IPS-18a (cell line): ENCODE data around the gene ZNF532.

Source experiments
- H3K27ac ChIP-seq: one replicate; pipeline ENCODE4 v1.5.1; 2013; ENCODE audit warnings: low read length
- H3K27me3 ChIP-seq: one replicate; pipeline ENCODE4 v1.6.1; 2013; ENCODE audit warnings: mild to moderate bottlenecking, low read length; ENCODE audit not compliant: control insufficient read depth, insufficient read depth
- H3K36me3 ChIP-seq: one replicate; pipeline ENCODE4 v1.6.1; 2013; ENCODE audit warnings: low read depth, low read length; ENCODE audit not compliant: control insufficient read depth
- H3K4me1 ChIP-seq: one replicate; pipeline ENCODE4 v1.6.1; 2013; ENCODE audit warnings: low read depth, low read length; ENCODE audit not compliant: control insufficient read depth
- H3K4me3 ChIP-seq: one replicate; pipeline ENCODE4 v1.5.1; 2013; ENCODE audit warnings: low read length
- H3K9ac ChIP-seq: one replicate; pipeline ENCODE4 v1.6.1; 2013; ENCODE audit warnings: mild to moderate bottlenecking, low read length, moderate library complexity
- H3K9me3 ChIP-seq: one replicate; pipeline ENCODE4 v1.6.1; 2013; ENCODE audit warnings: low read depth, low read length; ENCODE audit not compliant: control insufficient read depth

ZNF532 gene

GRCh38 chr18:58977223-58977622, 112.5 kb downstream of the ZNF532 start:
- Histone ChIP-seq H3K27me3 (no peaks in the 10 kb centered on the region), H3K4me3 (no peak overlapping the region), H3K4me1 (no peaks in the 10 kb centered on the region), H3K36me3 (peaks cover 69% of the 10 kb centered on the region), H3K9me3 (no peaks in the 10 kb centered on the region), H3K9ac (no peak overlapping the region), H3K27ac (no peak overlapping the region)

DNA sequence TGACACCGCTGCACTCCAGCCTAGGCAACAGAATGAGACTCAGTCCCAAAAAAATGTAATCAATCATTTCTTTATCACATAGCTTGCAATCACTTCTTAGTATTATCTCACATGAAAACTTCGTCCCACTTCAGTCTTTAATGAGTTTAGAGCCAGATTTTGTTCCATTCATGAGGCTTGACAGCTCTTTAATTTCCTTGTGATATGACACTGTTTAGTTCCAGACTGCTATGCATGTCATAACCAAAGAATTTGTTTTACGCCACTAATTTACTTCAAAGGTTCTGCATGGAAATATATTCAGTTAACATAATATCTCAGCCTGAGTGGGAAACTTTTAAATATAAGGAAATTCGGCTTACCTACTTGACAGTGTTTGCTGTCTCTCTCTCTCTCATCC, 113.1 kb downstream of the ZNF532 start:
- Histone ChIP-seq H3K4me3 (no peak overlapping the region), H3K9ac (no peak overlapping the region), H3K27ac (no peak overlapping the region), H3K27me3 (no peaks in the 10 kb centered on the region), H3K9me3 (no peaks in the 10 kb centered on the region), H3K36me3 (peaks cover 71% of the 10 kb centered on the region), H3K4me1 (no peaks in the 10 kb centered on the region)

- Histone ChIP-seq H3K27ac (no peak overlapping the region), H3K27me3 (no peaks in the 10 kb centered on the region), H3K9me3 (no peaks in the 10 kb centered on the region), H3K4me3 (no peak overlapping the region), H3K4me1 (no peaks in the 10 kb centered on the region), H3K36me3 (peaks cover 73% of the 10 kb centered on the region), H3K9ac (no peak overlapping the region)
Measured at GRCh38 chr18:58978916-58979315, 114.2 kb downstream of the ZNF532 start.

DNA sequence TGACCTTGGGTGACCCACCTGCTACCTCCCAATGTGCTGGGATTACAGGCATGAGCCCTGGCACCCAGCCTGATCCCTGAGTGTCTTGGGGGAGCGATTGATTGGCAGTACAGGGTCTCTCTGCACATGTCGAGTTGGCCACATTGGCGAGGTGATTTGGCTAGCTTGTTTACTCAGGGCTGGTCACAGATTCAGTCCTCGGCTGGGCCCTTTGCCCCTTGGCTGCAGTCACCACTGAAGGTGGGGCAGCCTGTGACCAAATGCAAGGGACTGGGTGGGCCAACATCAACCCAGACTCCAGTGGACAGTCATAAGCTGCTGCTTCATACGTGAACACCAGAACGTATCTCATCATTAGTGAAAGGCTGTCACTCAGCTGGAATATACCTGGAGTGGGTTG, 114.9 kb downstream of the ZNF532 start:
- H3K9ac ChIP-seq: no peak overlapping the region
- H3K36me3 ChIP-seq: peaks cover 70% of the 10 kb centered on the region
- H3K4me3 ChIP-seq: no peak overlapping the region
- H3K9me3 ChIP-seq: no peaks in the 10 kb centered on the region
- no peaks in the 10 kb centered on the region for H3K4me1 ChIP-seq
- H3K27ac ChIP-seq: no peak overlapping the region
- no peaks in the 10 kb centered on the region for H3K27me3 ChIP-seq

- Histone ChIP-seq H3K9ac (no peak overlapping the region), H3K9me3 (no peaks in the 10 kb centered on the region), H3K27ac (no peak overlapping the region), H3K36me3 (peaks cover 62% of the 10 kb centered on the region), H3K4me3 (no peak overlapping the region), H3K4me1 (no peaks in the 10 kb centered on the region), H3K27me3 (no peaks in the 10 kb centered on the region)
Measured at GRCh38 chr18:58980991-58981390, 116.3 kb downstream of the ZNF532 start.

DNA sequence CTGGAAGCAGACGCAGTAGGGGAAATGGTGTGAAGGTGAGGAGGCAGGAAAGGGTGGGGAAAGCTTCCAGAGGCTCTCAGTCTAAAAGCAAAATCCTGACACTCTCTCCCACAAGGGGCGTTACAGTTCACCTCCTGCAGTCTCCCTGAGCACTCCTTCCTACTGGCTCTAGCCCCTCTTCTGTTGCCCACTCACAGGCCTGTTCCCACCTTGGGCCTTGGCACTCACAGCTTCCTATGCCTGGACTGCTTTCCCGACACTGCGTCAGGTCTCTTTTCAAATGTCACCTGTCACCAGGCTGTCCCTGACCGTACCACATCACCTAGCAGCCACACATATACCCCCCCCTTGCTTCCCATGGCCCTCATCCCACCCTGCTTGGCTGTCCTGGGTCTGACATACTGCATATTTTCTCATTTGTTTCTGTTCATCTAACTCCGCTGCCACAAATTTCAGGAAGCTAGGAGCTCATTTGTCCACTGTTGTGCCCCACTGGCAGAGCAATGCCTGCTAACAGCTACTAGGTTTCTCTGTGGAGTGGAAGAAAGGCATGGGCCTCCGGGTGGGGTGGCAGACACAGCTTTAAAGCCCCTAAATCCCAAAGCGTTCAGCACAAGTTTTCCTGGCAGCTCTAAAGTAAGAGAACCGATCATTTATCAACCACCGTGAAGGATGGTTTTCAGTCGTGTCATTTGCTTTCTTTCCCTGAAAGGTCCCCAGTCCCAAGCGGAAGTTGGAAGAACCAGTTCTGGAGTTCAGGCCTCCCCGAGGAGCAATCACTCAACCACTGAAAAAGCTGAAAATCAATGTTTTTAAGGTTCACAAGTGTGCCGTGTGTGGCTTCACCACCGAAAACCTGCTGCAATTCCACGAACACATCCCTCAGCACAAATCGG, 118.8 kb downstream of the ZNF532 start:
- Histone ChIP-seq H3K36me3 (peaks cover 56% of the 10 kb centered on the region), H3K27me3 (no peaks in the 10 kb centered on the region), H3K9me3 (no peaks in the 10 kb centered on the region), H3K27ac (no peak overlapping the region), H3K4me1 (no peaks in the 10 kb centered on the region), H3K9ac (no peak overlapping the region), H3K4me3 (no peak overlapping the region)

- Histone ChIP-seq H3K4me1 (no peaks in the 10 kb centered on the region), H3K36me3 (peaks cover 6% of the 10 kb centered on the region), H3K4me3 (no peak overlapping the region), H3K27me3 (no peaks in the 10 kb centered on the region), H3K9me3 (no peaks in the 10 kb centered on the region), H3K9ac (no peak overlapping the region), H3K27ac (no peak overlapping the region)
Measured at GRCh38 chr18:58988600-58988999, 123.9 kb downstream of the ZNF532 start.

GRCh38 chr18:58989184-58989759, 124.6 kb downstream of the ZNF532 start:
- Histone ChIP-seq H3K27ac (no peak overlapping the region), H3K36me3 (no peaks in the 10 kb centered on the region), H3K9ac (no peak overlapping the region), H3K27me3 (no peaks in the 10 kb centered on the region), H3K4me1 (no peaks in the 10 kb centered on the region), H3K4me3 (no peak overlapping the region), H3K9me3 (no peaks in the 10 kb centered on the region)

GRCh38 chr18:58990720-58991119, 126.0 kb downstream of the ZNF532 start:
- Histone ChIP-seq H3K4me3 (no peak overlapping the region), H3K9me3 (no peaks in the 10 kb centered on the region), H3K36me3 (no peaks in the 10 kb centered on the region), H3K4me1 (no peaks in the 10 kb centered on the region), H3K27ac (no peak overlapping the region), H3K27me3 (no peaks in the 10 kb centered on the region), H3K9ac (no peak overlapping the region)

- H3K4me3 ChIP-seq: no peak overlapping the region
- no peaks in the 10 kb centered on the region for H3K36me3 ChIP-seq
- no peaks in the 10 kb centered on the region for H3K4me1 ChIP-seq
- H3K9me3 ChIP-seq: no peaks in the 10 kb centered on the region
- no peak overlapping the region for H3K9ac ChIP-seq
- H3K27ac ChIP-seq: no peak overlapping the region
- H3K27me3 ChIP-seq: no peaks in the 10 kb centered on the region
Measured at GRCh38 chr18:58991167-58991798, 126.6 kb downstream of the ZNF532 start.

GRCh38 chr18:58992301-58993231, 127.9 kb downstream of the ZNF532 start:
- Histone ChIP-seq H3K9me3 (no peaks in the 10 kb centered on the region), H3K4me1 (no peaks in the 10 kb centered on the region), H3K4me3 (no peak overlapping the region), H3K36me3 (no peaks in the 10 kb centered on the region), H3K9ac (no peak overlapping the region), H3K27ac (no peak overlapping the region), H3K27me3 (no peaks in the 10 kb centered on the region)
